K562 (cell line): ENCODE data around the gene TUBB1. TPM values are rescaled to one million over a fixed set of nuclear protein-coding genes. Genes with fewer than 3 reads are reported as not detected.
A peak's percentile ranks its signal among the peaks of the same experiment; 100 is the strongest.

Experiments
- CAMTA2 ChIP-seq: fragments of 250-450 bp; sonication (Bioruptor Pico); conservative IDR thresholded peaks from 2 replicates; pipeline ENCODE4 v1.5.1; 2022
- CHD2 ChIP-seq: IDR thresholded peaks from 2 replicates; pipeline ENCODE4 v1.6.1; 2011; ENCODE audit warnings: low read depth, low read length
- DNMT1 ChIP-seq: fragments of 450-650 bp; IDR thresholded peaks from 2 replicates; pipeline ENCODE4 v1.6.1; 2016; ENCODE audit warnings: antibody characterized with exemption, mild to moderate bottlenecking
- NR2C2 ChIP-seq, 2 experiments: fragments of 200-800 bp in 1 of 2; sonication (Bioruptor generic) in 1 of 2; sonication (generic) in 1 of 2; formaldehyde crosslinking in 1 of 2; IDR thresholded peaks; 2 replicates each; pipeline versions ENCODE4 v1.6.1 to v1.8.0; 2016 to 2022; ENCODE audit warnings: mild to moderate bottlenecking in 1 of 2, missing compliant biosample characterization in 1 of 2, missing genetic modification characterization in 1 of 2, missing genetic modification reagents in 1 of 2
- RHOXF2B ChIP-seq: fragments of 250-450 bp; sonication (Bioruptor Pico); conservative IDR thresholded peaks from 2 replicates; pipeline ENCODE4 v1.5.1; 2021
- SMARCB1 ChIP-seq: IDR thresholded peaks from 2 replicates; pipeline ENCODE4 v1.6.1; 2011; ENCODE audit warnings: improper control_type of control experiment, low read depth; ENCODE audit not compliant: insufficient read length
- SREBF2 ChIP-seq: sonication (generic); formaldehyde crosslinking; IDR thresholded peaks from 2 replicates; pipeline ENCODE4 v1.4.0; 2020; ENCODE audit warnings: mild to moderate bottlenecking, missing genetic modification reagents
- SRSF7 ChIP-seq: fragments of 200-400 bp; formaldehyde crosslinking; optimal IDR thresholded peaks from 2 replicates; pipeline ENCODE3; 2017; ENCODE audit warnings: mild to moderate bottlenecking, low read depth, low read length
- ZNF184 ChIP-seq: sonication (generic); formaldehyde crosslinking; IDR thresholded peaks from 2 replicates; pipeline ENCODE4 v1.5.0; 2020; ENCODE audit warnings: missing genetic modification reagents
- ZNF217 ChIP-seq: sonication (generic); formaldehyde crosslinking; IDR thresholded peaks from 2 replicates; pipeline ENCODE4 v1.8.0; 2022; ENCODE audit warnings: mild to moderate bottlenecking, missing genetic modification reagents
- ZNF436 ChIP-seq: fragments of 250-450, 450-650 bp; sonication (Bioruptor Pico); formaldehyde crosslinking; IDR thresholded peaks from 2 replicates; pipeline ENCODE4 v1.7.0; 2020; ENCODE audit warnings: mild to moderate bottlenecking
- ZNF583 ChIP-seq: fragments of 250-450 bp; sonication (Bioruptor Pico); IDR thresholded peaks from 2 replicates; pipeline ENCODE4 v1.4.0; 2020
- ZNF668 ChIP-seq: fragments of 250-450 bp; sonication (Bioruptor Pico); IDR thresholded peaks from 2 replicates; pipeline ENCODE4 v1.8.0; 2022; ENCODE audit warnings: mild to moderate bottlenecking, inconsistent platforms
- polyA plus RNA-seq, 8 experiments: library from polyadenylated mRNA; depleted of rRNA in 4 of 8; stranded (reverse) in 5 of 8; unstranded in 3 of 8; fragments of >200 nt; fragmentation: Nextera tagmentation in 2 of 8; fragmentation: Illumina TruSeq in 1 of 8; extraction: Ambion mirVana in 2 of 8; extraction: Trizol in 1 of 8; gene quantifications; 2 replicates each; pipeline versions ENCODE4 v1.2.1 to v1.2.3, GENCODE V29; 2011 to 2014; ENCODE audit warnings: inconsistent platforms in 1 of 8, missing spikeins in 1 of 8
- total RNA-seq, 7 experiments: library from RNA; depleted of rRNA in 6 of 7; stranded (reverse); fragments of >200 nt in 6 of 7; fragmentation: Illumina TruSeq in 2 of 7; extraction: Trizol in 2 of 7; gene quantifications; 2 replicates each; pipeline versions ENCODE4 v1.2.1 to v1.2.3, GENCODE V29; 2011 to 2021; ENCODE audit warnings: low replicate concordance in 1 of 7
- TF ChIP-seq, protein P1 (sequence below), 2 experiments: fragments of 450-650 bp; IDR thresholded peaks; 2 replicates each; pipeline ENCODE4 v1.6.1; 2016; ENCODE audit warnings: mild to moderate bottlenecking in 2 of 2, borderline replicate concordance in 1 of 2, low read depth in 1 of 2, moderate library complexity in 1 of 2
- TF ChIP-seq, protein P2 (sequence below), 2 experiments: fragments of 450-650 bp in 1 of 2; sonication (generic) in 1 of 2; formaldehyde crosslinking in 1 of 2; IDR thresholded peaks in 1 of 2; conservative IDR thresholded peaks in 1 of 2; 2 replicates each; pipeline versions ENCODE4 v1.6.1 to v1.8.1; 2016 to 2023; ENCODE audit warnings: mild to moderate bottlenecking in 2 of 2, moderate library complexity in 2 of 2, inconsistent platforms in 1 of 2, missing genetic modification reagents in 1 of 2
- TF ChIP-seq, protein P3 (sequence below): fragments of 450-650 bp; formaldehyde crosslinking; IDR thresholded peaks from 2 replicates; pipeline ENCODE4 v1.4.0; 2020; ENCODE audit warnings: mild to moderate bottlenecking

Gene TUBB1
- total and polyA plus RNA-seq, 9 of the 15 experiments (the other 6 are each of a cell fraction or from before 2014, with no cell fraction given) = 1.5 to 3.9 (median 2.4) TPM

DNA sequence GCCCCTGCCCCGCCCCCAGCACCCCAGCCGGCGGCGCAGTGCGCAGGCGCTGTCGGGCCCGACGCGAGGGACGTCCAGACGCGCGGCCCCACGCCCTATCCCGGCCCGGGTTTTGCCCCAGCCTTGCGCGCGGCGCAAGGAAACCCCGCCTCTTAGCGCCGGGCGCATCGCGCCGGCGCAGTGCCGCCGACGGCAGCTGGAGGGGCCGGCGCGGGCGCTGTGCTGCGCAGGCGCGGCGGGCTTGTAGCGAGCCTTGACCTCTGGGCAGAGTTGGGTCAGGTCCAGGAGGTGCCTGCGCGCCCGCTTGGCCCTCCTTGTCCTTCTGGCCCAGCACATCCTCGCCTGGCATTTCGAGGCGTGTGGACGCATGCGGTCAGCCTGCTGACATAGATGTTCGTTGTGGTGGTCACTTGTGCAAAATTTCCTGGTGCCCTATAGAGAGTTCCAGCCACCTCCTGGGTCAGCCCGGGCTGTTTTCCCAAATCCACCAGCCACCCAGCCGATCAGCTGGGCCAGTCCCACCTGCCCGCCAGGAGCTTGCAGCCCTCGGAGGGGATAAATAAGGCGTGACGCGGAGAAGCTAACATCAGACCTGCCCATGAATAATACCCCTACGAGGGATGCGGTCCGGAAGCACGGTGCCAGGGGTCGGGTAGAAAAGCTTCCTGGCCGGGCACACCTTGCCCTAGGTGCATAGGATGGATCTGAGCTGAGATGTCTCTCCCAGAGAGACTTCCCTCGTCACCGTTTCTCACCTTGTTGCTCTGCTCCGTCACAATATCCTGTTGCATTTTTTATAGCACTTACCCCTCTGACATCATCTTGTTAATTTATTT, 23.8 kb downstream of the TUBB1 start (continued):
- TF ChIP-seq, protein P1, sequence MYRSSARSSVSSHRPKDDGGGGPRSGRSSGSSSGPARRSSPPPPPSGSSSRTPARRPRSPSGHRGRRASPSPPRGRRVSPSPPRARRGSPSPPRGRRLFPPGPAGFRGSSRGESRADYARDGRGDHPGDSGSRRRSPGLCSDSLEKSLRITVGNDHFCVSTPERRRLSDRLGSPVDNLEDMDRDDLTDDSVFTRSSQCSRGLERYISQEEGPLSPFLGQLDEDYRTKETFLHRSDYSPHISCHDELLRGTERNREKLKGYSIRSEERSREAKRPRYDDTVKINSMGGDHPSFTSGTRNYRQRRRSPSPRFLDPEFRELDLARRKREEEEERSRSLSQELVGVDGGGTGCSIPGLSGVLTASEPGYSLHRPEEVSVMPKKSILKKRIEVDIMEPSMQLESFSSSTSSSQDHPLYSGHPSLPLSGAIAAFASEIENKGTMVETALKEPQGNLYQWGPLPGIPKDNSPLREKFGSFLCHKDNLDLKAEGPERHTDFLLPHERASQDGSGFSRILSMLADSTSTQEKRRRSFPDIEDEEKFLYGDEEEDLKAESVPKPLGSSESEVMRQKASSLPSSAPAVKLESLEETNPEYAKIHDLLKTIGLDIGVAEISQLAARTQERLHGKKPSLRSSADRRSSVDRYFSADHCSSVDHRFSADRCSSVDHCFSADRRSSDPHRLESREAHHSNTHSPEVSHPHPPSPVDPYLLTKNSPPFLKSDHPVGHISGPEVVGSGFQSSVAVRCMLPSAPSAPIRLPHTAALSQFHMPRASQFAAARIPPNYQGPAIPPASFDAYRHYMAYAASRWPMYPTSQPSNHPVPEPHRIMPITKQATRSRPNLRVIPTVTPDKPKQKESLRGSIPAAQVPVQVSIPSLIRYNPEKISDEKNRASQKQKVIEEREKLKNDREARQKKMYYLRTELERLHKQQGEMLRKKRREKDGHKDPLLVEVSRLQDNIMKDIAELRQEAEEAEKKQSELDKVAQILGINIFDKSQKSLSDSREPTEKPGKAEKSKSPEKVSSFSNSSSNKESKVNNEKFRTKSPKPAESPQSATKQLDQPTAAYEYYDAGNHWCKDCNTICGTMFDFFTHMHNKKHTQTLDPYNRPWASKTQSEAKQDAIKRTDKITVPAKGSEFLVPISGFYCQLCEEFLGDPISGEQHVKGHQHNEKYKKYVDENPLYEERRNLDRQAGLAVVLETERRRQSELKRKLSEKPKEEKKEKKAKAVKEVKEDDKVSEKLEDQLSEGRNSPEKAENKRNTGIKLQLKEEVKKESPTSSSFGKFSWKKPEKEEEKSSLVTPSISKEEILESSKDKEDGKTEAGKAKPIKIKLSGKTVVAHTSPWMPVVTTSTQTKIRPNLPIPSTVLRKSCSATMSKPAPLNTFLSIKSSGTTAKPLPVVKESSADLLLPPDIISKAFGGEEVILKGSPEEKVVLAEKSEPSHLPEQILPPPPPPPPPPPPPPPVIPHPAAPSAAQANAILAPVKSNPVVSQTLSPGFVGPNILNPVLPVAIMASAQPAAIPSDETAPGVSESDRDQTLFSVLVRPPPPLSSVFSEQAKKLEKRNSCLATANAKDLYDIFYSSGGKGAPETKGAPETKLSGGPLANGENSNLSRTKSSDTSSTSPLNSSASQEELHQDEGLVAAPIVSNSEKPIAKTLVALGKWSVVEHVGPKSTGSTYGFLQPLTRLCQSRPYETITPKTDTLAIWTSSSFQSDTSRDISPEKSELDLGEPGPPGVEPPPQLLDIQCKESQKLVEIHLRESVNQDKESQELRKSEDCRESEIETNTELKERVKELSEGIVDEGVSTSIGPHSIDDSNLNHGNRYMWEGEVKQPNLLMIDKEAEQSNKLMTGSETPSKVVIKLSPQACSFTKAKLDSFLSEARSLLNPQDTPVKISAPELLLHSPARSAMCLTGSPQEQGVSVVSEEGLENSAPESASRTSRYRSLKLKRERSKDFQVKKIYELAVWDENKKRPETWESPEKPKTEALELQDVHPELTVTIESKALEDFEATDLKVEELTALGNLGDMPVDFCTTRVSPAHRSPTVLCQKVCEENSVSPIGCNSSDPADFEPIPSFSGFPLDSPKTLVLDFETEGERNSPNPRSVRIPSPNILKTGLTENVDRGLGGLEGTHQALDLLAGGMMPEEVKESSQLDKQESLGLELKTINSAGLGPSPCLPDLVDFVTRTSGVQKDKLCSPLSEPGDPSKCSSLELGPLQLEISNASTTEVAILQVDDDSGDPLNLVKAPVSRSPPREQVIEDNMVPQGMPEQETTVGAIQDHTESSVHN (IDR thresholded peaks at IDR 0.05; ENCODE audit: borderline replicate concordance in 1 of 2, low read depth in 1 of 2) = no peak
- TF ChIP-seq ZNF184 (CRISPR knock-in tag) (no peak), ZNF217 (CRISPR knock-in tag) (no peak), ZNF668 (CRISPR knock-in tag) (no peak), ZNF583 (CRISPR knock-in tag) (peak; percentile 15; the same call in 1 of the 2 replicates), SMARCB1 (no peak), CAMTA2 (CRISPR knock-in tag) (no peak), RHOXF2B (no peak), NR2C2 (CRISPR knock-in tag; IDR thresholded peaks at IDR 0.05) (no peak), NR2C2 (tag; IDR thresholded peaks at IDR 0.05) (peak; percentile 78), DNMT1 (no peak), ZNF436 (CRISPR knock-in tag) (no peak), CHD2 (no peak), SRSF7 (no peak), SREBF2 (no peak)
- TF ChIP-seq, protein P2, sequence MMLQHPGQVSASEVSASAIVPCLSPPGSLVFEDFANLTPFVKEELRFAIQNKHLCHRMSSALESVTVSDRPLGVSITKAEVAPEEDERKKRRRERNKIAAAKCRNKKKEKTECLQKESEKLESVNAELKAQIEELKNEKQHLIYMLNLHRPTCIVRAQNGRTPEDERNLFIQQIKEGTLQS (IDR thresholded peaks at IDR 0.05) = no peak
- TF ChIP-seq, protein P2 (CRISPR knock-in tag; conservative IDR thresholded peaks at IDR 0.05) = no peak
- TF ChIP-seq, protein P3, sequence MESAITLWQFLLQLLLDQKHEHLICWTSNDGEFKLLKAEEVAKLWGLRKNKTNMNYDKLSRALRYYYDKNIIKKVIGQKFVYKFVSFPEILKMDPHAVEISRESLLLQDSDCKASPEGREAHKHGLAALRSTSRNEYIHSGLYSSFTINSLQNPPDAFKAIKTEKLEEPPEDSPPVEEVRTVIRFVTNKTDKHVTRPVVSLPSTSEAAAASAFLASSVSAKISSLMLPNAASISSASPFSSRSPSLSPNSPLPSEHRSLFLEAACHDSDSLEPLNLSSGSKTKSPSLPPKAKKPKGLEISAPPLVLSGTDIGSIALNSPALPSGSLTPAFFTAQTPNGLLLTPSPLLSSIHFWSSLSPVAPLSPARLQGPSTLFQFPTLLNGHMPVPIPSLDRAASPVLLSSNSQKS (CRISPR knock-in tag) = no peak
